ENCODE results near the gene DCAF16.
A peak's percentile ranks its signal among the peaks of the same experiment; 100 is the strongest.
"Not testable (repeated sequence)": the region's sequence is repeated elsewhere in the genome, so short reads cannot be mapped to it uniquely, and the experiment has no call there.

DCAF16 gene

DNA sequence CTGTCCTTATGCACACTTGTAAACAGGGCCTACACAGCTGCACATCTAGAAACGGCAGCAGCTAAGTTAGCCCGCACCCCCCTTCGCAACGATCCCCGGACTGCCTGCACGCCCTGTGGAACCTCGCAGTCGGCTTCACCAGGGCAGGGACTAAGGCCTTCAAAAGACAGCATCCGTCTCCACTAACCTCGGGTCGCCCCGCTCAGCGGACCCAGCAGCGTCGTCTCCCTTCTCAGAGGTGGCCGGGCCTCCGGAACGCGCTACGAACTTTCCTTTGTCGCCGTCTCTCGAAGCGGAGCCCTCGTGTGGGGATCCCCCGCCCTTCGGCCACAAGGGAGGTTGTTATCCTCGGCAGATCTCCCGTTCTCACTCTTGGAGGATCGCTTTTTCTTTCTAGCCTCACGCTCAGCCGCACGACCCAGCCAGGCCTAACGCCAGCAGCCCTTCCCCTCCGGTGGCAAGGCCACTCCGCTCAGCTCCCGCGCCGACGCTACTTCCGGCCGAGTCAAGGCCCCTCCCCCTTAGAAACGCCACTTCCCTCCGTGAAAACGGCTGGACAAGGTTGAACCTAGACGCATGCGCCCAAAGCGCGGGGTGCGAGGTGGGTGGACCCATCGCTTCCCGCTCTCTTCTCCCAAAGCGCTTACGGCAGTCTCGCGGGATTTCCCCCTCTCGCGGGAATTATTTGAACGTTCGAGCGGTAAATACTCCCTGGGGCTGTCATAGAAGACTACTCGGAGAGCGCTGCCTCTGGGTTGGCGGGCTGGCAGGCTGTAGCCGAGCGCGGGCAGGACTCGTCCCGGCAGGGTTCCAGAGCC lies at the start of gene DCAF16, which contains the start of gene NCAPG:
Gene DCAF16 (minus strand): TSS at position 498 of the 818 bp plus-strand sequence. CDS start 6,616 bp downstream, outside the sequence.
Gene NCAPG (plus strand): TSS at position 720 of the 818 bp plus-strand sequence. CDS start 99 bp downstream, outside the sequence.
- DNase-seq = peak; percentile 78 to 100 (median 98)

DNA sequence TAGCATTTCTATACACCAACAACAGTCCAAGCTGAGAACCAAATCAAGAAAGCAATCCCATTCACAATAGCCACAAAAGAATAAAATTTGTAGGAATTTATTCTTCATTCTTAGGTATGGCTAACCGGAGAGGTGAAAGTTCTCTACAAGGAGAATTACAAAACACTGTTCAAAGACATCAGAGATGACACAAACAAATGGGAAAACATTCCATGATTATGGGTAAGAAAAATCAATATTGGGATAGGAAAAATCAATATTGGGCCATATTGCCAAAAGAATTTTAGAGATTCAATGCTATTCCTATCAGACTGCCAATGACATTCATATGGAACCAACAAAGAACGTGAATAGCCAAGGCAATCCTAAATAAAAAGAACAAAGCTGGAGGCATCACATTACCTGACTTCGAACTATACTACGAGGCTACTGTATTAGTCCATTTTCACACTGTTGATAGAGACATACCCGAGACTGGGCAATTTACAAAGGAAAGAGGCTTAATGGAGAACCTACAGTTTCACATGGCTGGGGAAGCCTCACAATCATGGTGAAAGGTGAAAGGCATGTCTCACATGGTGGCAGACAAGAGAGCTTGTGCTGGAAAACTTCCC lies 49.3 kb upstream of the DCAF16 start:
- DNase-seq = no peak

DNA sequence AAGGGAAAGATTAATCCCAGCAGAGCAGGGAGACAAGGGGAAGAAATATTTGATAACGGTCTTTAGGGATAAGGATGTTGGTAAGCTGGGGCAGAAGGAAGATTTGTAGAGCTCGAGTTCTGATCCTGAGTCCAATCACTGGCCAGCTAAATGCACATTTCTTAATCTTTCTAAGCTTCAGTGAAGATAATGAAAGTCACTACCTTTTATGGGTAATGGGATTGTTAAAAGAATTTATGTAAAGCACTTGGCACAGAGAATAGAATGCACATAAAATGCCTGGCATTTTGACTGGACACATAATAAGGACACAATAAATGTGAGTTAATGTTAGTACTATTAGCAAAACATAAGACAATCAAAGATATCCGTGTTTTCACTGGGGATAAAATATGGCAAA lies 43.5 kb upstream of the DCAF16 start:
- no peak for DNase-seq

DNA sequence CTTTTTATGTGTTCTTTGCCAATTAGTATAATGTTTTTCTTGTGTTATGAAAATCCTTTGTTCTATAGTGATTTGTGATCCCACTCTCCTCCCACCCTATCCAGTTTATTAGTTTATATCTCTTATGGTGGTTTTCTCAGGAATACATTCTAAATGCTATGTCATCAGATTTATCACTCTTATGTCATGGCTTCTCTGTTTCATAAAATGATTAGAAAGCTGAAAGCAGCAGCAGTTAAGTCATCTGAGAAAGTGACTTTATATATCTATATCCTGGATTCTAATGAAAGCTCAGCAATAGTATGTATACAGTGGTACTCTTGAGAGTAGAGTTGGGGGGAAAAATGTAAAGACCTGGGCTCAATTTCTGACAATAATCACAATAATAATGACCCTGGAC lies 41.4 kb upstream of the DCAF16 start:
- DNase-seq = no peak

DNA sequence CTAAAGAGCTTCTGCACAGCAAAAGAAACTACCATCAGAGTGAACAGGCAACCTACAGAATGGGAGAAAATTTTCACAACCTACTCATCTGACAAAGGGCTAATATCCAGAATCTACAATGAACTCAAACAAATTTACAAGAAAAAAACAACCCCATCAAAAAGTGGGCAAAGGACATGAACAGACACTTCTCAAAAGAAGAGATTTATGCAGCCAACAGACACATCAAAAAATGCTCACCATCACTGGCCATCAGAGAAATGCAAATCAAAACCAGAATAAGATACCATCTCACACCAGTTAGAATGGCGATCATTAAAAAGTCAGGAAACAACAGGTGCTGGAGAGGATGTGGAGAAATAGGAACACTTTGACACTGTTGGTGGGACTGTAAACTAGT lies 39.7 kb upstream of the DCAF16 start:
- DNase-seq = not testable (repeated sequence)

DNA sequence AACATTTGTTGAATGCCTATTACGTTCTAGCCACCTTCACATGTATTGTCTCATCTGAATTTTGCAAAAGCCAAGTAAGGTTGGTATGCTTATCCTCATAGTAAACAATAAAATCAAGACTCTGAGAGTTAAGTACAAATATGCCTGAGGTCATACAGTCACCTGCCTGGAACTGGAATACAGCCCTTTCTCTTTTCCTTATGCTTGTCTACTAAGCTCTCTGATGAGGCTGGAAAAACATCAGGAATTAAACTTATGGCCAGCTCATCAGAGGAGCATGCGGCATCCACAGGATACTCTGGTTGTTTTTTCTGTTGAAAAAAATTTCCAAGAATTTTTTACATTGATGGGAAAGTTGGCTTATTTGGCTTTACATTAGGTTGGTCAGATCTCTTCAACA lies 35.7 kb upstream of the DCAF16 start:
- no peak for DNase-seq

DNA sequence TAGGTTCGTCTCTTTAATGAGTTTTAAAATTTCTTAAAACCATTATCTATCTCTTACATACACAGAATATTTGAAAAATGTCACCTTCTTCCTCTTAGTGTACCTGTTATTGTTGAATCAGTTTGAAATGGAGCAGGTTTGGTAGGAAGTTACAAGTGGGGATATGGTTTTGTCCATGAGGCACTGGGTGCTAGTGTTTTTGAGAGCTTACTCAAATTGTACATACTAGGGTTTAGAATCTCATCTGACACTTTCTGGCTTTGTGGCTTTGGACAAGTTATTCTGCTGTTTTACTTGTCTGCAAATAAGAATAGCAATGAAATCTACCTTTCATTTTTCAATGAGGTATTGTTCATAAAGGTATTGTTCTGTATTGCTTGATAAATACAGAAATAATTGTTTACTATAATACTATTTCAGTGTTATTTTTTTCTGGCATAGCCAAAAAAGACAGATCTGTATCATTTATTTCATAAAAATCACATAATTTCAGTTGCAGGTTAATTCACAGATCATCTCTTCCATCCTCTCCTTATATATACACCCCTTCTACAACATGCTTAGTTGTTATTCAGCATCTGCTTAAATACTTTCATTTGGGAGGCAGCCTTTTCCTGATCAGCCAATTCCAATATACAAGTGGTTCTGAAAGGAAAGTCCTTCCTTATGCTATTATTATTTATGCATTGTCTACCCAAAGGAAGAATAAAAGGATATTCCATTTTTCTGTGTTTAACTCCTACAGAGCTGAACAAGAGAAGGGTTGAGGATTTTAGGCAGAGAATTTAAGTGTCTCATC lies 13.5 kb upstream of the DCAF16 start:
- no peak for DNase-seq

DNA sequence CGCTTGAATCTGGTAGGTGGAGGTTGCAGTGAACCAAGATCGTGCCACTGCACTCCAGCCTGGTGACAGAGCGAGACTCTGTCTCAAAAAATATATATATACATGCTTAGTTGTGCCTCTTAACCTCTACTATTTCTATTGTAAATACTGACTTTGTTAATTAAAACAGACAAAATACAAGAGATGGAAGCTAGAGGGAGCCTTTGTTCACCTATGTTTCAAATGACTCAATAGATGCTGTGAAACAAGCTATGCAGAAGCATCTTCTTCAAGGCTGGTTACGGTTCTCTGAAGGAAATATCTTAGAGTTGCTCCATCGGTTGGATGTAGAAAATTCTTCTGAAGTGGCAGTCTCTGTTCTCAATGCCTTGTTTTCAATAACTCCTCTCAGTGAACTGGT lies 6.5 kb upstream of the DCAF16 start:
- DNase-seq = peak in 2 of 51 donors; percentile 4 to 13

DNA sequence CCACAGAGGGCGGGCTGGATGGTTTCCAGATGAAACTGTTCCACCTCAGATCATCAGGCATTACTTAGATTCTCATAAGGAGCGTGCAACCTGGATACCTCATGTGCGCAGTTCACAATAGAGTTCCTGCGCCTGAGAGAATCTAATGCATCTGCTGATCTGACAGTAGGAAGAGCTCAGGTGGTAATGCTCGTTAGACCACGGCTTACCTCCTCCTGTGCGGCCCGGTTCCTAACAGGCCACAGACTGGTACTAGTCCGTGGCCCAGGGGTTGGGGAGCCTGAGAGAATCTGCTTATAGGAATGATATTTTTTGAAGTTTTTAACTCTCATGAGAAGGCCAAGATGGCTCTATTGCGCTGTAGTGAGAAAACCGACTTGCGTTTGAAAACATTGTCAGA lies 5.6 kb upstream of the DCAF16 start:
- no peak for DNase-seq

DNA sequence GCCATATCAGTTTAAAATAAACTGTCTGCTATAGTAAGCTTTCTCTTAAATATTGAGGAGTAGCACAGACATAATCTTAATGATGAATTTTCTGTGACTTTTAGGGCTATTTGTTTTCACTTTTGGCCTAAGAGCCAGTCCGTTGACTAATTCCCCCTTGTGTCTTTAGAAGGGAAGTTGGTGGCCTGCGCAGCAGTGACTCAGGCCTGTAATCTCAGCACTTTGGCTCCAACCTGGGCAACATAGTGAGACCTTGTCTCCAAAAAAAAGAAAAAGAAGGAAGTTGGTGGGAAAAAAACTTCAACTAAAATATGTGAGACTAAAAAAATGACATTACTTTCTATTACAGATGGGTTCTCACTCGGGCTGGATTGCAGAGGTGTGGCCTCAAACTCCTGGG lies 3.6 kb upstream of the DCAF16 start:
- no peak for DNase-seq

DNA sequence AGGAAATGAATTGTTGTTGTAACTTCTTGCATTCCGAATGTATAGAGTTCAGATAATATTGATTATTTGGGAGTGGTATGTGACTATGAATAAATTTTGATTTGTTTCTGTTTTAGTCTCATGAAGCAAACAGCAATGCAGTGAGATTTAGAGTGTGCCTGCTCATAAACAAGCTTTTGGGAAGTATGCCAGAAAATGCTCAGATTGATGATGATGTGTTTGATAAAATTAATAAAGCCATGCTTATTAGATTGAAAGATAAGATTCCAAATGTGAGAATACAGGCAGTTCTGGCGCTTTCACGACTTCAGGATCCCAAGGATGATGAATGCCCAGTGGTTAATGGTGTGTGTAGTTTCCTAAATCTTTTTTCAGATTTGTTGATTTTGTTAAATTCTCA lies 2.2 kb upstream of the DCAF16 start:
- DNase-seq = no peak

DNA sequence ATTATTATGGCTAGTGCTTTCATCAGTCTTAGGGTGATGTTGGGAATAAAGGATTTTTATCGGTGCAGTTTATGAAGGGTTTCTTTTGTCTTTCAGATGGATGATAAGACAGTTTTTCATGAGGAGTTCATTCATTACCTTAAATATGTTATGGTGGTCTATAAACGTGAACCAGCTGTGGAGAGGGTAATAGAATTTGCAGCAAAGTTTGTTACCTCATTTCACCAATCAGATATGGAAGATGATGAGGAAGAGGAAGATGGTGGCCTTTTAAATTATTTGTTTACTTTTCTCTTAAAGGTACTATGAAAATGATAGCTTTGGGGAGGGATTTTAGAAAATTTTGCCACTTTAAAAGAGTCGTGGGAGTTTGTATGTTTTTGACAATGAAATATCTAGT lies 1.6 kb upstream of the DCAF16 start:
- DNase-seq = no peak

DNA sequence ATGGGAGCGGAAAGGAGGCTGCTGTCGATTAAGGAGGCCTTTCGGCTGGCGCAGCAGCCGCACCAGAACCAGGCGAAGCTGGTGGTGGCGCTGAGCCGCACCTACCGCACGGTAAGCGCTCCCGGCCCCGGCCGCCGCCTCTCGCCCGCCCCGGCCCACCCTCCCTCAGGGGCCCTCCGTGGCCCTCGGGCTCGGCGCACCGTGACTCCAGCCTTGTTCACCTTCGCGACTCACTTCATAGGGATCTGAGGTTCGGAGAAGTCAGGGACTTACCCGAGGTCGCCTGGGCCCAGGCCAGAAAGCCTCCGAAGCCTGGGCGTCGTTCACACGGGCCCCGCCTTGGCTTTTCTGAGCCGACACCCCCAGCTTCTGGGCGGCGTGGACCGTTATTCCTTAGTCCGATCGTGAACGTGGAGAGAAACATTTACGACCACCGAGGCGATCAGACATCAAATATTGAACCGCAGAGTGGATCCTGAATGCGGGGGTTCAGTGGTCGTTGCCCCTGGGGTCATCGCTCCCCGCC lies 584 bp upstream of the DCAF16 start:
- DNase-seq = peak in 4 of 51 donors; percentile 15 to 32 (median 29)

DNA sequence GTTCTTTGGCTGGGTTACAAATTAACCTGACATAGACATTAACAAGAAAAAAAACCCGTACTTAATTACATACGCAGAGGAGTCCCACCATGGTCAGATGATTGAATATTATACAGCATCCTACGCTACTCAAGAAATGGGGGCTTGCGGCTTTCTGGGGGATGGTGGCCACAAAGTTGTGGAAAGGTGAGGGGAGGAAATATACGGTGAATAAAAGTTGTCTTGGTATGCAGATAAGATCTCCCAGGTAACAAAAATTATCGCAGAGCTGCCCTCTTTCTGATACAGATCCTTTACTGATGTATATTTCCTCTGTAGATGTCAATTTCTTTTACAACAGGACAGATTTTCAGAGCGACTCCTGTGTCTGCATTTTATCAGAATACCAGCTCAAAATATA lies 890 bp downstream of the DCAF16 start:
- no peak for DNase-seq

DNA sequence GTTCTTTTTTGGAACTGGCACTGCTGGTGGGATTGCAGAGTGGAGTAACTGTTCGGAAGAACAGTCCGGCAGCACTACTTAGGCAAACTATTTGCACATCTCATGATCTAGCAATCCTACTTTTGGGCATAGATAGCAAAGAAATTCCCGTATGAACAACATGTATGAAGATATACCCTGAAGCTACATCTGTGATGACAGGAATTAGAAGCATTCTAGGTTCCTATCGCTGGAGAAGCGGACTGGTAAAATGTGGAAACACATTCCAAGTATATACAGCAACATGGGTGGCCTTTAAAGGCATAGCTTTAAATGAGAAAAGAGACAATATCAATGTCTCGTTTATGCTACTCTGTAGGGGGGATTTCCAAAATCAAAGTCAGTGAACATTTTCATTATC lies 3.1 kb downstream of the DCAF16 start:
- no peak for DNase-seq

DNA sequence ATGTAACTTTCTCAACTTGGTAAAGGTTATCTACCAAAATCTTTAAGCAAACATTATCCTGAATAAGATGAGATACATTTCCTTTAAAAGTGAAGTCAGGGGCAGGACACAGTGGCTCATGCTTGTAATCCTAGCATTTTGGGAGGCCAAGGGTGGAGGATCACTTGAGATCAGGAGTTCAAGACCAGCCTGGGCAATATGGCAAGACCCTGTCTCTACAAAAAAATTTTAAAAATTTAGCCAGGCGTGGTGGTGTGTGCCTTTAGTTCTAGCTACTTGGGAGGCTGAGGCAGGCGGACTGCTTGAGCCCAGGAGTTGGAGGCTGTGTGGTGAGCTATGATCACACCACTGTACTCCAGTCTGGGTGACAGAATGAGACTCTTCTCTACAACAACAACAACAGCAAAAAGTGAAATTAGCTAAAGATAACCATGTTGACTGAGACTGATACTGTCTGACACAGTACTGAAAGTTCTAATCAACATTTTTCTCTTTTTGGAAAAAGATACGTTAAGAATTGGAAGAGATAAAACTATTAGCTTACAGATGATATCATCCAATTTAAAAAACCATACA lies 4.9 kb downstream of the DCAF16 start:
- DNase-seq = no peak

DNA sequence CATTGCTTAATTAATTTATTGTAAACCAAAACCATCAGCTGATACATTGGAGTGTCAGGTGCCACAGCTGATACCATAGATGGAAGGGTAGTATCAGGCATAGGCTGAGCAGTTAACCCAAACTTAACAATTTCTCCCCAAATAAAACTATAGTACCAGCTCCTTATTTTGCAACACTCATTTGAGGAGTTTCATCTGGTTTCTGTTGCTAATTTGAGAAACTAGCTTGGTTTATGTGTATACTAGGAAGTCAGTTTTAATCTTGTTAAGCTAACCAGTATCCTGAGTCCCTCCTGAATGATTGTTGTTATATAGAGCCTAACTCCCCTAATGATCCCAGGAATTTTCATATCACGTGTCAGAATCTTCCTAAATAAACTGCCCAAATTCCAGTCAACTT lies 12.7 kb downstream of the DCAF16 start:
- DNase-seq = no peak

DNA sequence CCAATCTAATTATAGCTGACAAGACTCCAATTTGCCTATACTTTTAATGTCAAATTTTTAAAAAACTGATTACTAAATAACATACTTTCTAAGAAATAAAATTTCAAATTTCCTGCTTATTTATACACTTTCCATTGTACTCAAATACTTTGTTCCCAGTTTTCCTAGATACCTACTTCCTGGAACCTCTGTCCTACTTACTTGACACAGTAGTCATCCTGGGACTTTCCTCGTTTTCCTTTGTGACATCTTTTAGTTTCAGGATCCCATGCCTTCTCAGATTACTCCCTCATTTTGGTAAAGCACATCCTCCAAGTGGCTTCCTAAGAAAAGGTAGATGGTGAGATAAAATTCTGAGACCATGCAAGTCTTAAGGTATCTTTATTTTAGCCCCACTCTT lies 15.8 kb downstream of the DCAF16 start:
- DNase-seq = no peak

DNA sequence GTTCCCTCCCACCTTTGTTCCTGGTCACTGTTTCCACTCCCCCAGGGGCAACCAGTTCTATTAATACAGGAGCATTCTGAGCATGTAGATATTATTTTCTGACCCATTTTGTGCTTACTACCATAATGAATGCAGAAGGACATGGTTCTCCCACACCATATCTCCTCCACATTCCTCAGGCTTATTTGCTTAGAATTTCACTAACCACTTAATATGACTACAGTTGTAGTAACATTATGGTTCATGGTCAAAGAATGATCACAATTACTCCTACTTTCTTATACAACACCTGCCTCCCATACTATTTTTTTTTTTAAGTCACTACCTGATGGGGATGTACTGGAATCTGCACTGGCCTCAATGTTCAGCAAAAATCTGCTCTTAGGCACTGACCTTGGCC lies 21.6 kb downstream of the DCAF16 start:
- DNase-seq = no peak

DNA sequence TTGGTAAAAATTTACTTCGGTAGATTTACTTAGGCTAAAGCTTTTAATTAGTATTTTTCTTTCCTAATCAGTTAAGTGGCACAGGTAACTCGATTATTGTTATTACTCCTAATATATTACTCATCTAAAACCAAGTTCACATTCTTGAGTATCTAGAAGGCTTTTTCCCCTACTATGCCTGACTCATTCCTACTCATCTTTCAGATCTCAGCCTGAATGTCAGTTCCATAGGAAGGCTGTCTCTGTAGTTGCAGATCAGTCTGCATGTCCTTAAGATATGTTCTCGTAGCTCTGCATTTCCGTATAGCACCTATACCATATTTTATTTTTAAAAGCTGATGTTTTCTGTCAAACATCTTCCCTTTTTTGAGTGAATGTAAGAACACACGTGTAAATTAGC lies 23.2 kb downstream of the DCAF16 start:
- DNase-seq = no peak

DNA sequence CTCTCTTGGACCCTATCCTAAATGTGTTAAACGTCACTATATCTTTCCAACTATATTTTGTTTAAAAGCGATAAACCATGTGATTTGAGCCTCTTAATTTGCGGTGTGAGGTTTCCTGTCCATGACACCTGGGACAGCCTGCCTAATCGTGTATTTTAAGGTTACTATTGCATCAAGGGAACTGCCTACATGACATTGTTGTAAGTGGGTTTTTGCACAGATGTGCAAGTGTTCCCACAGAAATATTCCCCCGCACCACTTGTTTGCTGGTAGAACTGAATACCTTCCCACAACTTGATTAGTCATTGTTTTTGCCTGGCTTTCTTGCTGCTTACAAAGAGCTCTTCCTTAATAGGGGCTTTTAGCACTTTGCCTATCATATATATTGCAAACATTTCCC lies 24.0 kb downstream of the DCAF16 start:
- DNase-seq = peak in 1 of 51 donors; percentile 24

DNA sequence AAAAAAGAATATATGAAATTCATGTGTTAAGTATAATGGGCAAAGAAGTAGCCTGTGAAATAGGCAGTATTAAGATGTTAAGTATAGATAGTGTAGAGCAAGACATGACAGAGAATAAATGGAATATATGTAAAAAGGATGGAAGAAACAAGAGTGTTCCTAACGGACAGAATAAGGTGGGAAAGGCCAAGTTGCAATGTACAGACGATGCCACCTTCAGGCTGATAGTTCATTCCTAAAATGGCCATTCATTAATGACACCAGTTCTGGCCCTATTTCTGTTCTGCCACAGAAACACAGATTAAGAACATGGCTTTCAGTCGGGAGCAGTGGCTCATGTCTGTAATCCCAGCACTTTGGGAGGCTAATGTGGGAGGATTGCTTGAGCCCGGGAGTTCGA lies 24.7 kb downstream of the DCAF16 start:
- no peak for DNase-seq
